Fibroblast of upper back skin (primary cell): Measurements from ENCODE around the gene CARHSP1.
"Not testable (repeated sequence)": the region's sequence is repeated elsewhere in the genome, so short reads cannot be mapped to it uniquely, and the experiment has no call there.

ENCODE experiments used
- DNase-seq: peaks from one replicate; pipeline ENCODE4 v3.0.0-alpha.2; 2013

CARHSP1 gene

DNA sequence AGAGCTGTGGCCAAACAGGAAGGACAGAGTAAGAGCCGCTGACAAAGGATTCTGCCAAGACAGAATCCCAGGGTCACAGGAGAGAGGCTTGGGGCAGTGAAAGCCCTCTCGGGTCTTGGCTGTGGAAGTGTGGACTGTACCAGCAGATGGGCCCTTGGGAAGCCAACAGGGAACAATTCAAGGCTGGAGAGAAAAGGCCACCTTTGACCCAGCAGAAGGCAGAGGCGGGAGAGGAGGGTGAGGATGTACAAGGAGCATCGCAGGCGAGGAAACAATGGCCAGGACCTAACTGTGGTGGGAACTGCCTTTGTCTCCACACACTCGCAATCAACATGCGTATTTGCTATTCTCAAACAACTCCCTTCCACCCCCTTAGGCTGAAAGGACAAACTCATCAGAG is 15.7 kb downstream of the CARHSP1 start:
- no peak for DNase-seq

DNA sequence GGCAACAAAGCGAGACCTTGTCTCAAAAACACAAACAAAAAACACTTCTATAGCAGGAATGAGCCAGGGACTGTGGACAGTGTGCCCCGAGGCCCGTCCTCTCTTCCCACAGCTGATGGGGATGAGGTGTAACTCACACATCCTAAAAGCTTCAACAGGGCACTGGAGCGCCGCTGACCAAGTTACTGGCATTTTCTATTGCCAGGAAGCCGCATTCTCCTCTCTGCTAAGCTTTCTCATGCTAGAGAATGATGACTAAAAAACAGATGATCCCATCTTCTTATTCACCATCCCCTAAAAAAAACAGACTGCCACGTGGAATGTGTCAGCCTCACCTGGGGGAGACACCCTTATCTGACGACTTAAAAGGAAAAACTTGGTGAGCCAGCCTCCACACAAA is 16.3 kb downstream of the CARHSP1 start:
- DNase-seq = no peak

DNA sequence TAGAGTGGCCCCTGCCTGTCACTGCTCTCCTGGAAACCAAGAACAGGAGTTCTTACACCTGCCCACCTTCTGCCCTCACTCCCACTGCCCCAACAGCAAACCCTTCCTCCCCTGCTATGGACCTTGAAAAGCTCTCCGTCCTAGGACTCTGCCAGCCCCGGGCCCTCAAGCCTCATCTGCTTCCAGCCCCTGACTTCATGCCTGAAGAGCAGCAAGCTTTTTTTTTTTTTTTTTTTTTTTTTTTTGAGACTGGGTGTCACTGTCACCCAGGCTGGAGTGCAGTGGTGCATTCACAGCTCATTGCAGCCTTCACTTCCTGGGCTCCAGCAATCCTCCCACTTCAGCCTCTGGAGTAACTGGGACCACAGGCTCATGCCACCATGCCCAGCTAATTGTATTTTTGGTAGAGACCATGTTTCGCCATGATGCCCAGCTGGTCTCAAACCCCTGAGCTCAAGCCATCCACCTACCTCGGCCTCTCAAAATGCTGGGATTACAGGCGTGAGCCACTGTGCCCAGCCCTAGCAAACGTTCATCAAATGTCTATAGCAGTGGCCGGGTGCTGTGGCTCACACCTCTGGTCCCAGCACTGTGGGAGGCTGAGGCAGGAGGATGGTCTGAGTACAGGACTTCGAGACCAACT is 16.9 kb downstream of the CARHSP1 start:
- no peak for DNase-seq

DNA sequence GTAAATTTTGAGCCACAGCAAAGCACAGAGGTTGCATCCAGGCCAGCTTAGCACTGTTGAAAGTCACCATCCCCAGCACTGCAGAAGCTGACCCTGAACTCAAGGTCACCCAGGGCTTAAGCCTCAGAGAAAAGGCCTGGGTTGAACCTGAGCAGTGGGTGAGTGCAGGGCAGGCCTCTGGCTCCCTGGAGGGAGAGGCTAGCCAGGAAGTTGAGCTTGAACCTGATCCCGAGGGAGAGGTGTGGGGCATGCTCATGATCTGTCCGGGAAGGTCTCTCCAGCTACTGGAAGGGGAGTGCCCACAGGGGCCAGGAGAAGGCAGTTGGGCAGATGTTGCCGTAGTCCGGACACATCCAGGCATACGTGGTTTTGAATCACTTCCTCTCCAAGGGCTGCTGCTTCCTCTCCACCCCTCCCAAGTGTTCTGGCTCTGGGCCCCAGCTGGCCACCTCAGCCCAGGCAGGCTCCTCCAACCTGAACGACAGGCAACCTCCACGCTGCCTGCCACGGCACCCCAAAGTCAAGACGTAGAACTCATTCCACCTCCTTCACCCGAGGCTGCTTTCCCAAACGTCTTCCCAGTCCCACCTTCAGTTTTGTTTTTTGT is 18.4 kb downstream of the CARHSP1 start:
- DNase-seq = peak; percentile 65

DNA sequence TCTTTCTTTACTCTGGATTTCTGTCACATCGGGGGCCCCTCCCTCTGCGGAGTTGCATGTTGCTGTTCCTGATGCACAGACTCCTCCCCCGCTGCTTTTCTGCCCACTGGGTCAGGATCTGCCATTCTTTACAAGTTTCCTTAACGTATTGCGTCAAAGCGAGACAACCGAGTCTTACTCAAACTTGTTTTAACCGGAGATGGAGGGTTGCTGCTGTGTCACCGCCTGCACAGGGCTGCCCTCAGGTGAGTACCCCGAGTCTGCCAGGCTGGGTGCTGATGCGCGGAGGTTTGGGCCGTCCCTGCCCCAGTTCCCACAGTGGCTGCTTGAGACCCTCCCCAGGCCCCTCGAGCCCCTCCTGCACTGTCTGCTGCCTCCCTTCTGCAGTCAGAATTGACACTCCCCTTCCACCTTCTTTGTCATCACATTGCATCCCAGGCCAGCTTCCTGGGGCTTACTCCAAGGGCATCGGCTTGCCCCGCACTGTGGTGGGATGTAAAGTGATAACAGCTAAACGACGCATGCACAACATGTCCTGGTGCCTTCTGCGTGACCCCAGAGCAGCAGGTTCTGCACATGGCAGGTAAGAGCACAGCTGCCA is 19.3 kb downstream of the CARHSP1 start:
- DNase-seq = no peak

DNA sequence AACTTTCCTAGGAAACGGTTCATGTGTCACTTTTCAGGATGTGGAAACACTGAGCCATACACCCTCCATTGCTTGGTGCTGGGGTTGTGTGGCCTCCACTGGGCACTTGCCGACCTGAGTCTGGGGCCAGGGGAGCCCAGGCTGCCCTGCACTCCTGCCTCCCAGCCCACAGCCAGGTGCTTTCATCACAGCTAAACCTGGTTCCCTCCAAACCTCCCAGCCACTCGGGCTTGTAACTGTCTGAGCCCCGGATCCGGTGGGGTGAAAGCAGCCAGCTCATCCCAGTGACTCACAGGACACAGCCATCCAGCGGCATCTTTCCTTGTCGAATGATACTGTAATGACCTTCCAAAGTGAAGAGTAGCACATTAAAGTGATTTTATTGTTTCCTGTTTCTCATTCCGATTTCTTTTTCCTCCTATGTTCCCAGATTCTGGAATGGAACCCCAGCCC is 19.8 kb downstream of the CARHSP1 start:
- DNase-seq = peak; percentile 75

DNA sequence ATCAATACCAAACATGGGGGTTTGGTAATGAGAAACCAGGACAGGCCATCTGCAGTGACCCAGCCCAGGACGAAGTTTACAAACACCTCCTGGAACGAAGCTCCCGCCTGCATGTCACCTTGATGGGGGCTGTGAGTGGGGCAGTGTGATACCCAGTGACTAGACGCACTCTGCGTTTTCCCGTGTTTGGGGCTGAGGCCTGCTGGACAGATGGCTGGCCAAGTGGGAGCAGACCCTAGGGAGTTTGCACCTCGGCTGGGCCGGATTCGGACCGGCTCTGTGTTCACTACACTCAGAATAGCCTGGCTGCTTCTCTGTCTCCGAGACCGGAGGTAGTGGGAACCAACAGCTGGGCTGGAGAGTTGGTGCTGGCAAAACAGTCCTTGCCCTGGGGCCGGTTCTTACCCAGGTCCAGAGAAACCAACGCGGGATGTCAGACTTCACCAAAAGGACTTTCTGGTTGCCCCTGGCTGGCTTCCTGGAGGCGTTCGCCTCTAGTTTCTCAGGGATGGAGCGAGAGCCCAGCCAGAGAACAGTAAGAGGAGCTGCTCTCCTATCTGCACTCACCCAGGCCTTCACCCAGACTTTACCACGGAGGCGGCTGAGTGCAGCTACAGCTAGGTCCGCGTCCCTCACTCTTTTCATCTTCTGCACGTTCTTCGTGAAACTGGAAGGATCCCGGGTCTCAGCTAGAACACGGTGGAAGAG is 20.4 kb downstream of the CARHSP1 start:
- no peak for DNase-seq

DNA sequence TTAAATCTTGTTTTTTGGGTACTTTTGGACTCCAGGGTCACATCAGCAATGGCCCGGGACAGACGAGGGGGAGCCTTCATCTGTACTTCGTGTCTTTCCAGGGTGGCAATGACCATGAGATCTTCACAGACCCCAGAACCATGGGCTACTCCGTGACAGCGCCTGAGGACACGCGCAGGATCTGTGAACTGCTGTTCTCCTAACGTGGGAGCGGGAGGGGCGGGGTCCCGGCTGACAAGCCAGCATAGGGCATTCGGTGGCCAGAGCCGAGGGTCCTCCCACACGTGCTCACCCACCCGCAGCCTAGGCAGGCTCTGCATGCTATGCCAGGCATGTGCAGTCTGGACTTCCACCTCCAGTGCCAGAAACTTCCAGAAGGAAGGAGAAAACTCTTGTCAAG is 21.2 kb downstream of the CARHSP1 start:
- no peak for DNase-seq

DNA sequence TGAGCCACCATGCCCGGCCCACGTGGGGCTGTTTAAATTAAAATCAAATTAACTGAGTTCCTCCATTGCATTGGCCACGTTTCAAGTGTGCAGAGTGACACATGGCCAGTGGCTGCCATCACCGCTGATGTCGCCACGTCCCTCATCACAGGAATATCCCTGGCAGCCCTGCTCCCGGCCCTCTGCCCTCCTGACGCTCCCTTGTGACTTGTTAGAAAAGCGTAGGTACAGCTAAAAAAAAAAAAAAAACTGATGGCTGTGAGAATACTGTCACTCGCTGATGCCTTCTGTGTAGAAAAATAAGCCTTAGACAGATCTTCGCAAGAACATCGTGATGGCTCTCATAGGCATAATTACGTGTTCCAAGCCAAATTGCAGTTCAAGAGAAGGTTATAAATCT is 21.7 kb downstream of the CARHSP1 start:
- DNase-seq = no peak

DNA sequence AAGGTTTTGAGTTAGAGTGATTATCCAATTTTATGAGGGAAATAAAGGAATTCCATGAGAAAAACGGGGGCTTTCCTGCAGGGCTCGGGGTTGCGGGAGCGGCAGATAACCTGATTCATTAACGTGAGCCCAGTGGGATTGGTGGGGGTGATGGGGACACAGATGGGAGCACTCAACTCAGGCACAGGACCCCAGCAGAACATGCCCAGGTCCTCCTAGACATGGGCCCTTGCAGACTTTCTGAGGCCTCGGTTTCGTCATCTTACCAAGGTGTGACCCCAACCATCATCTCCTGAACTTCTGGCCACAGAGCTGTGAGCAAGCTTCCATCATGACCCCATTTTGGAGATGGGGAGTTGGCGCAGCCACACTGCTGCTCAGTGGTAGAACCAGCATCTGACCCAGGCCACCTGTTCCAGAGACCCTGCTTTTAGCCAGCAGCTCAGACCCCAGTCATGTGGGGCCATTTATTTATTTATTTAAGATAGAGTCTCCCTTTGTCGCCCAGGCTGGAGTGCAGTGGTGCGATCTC is 22.3 kb downstream of the CARHSP1 start:
- no peak for DNase-seq

DNA sequence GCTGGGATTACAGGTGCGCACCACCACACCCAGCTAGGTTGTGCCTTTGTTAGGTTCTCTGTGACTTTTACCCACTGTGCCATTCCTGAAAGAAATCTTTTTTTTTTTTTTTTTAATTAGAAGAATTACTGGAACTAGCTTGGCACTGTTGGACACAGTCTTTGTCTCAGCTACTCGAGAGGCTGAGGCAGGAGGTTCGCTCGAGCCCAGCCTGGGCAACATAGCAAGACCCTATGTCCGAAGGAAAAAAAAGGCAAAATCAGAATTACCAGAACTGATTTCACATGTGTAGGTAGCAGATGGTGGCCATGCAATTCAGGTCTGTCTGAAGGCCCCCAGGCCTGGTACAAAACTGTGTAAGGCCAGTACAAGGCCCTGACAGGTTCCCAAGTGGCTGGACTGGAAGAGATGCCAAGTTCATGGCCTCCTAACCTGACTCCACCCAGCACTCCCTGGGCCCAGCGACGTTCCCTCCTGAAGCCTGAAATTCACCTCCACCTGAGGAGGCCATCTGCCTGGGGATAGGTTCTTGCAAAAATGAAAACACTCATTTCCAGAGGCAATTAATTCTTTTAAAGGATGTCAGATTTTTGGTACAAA is 23.0 kb downstream of the CARHSP1 start:
- DNase-seq = no peak

DNA sequence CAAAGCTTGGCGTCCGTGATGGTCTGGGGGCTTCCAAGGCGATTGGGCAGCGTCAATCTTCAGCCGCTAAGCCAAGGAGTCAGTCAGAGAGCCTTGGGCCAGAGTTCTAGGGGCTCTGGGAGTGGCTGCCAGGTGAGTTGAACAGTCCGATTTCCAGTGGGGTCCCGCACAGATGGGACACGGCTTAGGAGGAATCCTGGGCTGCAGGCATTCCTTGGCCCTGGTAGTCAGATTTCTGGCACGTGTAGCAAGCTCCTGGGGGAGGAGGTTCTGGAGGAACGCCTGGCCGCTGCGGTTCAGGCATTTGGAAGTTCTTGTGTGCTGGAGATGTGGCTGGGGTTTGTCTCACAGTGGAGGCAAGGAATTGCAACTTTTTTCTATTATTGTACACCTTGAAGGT is 25.5 kb downstream of the CARHSP1 start:
- not testable (repeated sequence) for DNase-seq

DNA sequence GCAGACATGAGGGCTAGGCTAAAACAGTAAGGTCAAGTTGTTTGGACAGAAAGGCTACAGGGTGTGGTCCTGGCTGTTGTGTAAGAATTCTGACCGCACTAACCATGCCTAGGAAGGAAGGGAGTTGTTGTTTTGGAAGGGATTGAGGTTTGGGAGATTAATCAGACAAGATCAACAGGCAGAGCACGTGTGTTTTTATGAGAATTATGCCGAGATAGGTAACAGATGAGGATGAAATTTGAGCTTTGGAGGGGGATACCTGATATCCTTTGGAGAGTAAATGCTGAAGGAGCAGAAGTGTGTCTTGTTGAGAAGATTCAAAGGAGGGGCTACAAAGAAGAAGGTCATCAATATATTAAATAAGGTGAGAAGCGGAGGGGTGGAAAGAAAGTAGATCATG is 26.8 kb downstream of the CARHSP1 start:
- DNase-seq = not testable (repeated sequence)

DNA sequence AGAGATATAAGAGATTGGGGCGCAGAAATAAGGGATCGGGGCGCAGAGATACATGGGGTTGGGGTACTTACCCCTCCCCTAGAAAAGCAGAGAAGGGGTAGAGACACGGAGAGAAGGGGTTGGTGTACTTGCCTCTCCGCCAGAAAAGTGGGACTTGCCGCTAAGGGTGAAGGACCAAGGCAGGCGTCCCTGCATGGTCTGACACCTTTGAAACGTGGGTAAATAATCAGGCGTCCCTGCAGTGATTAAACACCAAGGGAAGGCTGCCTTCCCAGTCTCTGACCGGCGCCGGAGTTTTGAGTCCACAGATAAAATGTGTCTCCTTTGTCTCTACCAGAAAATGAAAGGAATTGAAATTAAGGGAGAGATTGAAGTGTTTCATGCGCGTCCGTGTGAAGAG is 31.2 kb downstream of the CARHSP1 start:
- DNase-seq = not testable (repeated sequence)

DNA sequence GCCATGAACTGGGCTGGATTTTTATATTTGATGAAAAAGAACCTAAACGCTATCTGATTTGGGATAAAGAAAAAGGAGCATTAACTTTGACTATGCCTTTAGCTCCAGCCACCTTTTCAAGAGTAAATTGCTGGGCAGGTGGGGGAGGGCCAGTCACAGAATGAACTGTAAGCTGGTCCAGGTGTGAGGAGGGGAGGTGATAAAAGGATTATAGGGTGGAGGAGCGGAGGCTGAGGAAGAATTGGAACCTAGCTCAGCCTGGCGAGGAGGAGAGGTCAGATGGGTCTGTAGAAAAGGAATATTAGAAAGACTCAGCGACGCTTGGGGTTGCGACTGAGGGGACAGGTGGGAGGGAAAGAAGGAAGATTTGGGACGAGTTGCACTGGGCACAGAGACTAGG is 32.0 kb downstream of the CARHSP1 start:
- DNase-seq = not testable (repeated sequence)

DNA sequence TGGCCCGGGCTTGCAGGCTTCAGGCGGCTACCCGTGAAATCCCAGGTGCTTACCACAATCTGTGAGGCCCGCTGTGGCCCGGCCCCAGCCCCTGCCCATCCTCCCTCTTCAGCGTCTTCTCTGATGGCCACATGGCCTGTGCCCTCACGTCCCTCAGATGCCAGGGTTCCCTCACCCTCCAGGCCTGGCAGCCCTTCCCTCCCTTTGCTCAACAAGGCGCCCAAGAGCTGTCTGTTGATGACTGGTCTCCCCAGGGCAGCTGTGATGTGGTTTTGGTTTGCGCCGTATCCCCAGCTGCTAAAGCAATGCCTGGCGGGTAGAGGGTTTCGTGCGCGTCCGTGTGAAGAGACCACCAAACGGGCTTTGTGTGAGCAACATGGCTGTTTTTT is 36.1 kb downstream of the CARHSP1 start:
- no peak for DNase-seq

DNA sequence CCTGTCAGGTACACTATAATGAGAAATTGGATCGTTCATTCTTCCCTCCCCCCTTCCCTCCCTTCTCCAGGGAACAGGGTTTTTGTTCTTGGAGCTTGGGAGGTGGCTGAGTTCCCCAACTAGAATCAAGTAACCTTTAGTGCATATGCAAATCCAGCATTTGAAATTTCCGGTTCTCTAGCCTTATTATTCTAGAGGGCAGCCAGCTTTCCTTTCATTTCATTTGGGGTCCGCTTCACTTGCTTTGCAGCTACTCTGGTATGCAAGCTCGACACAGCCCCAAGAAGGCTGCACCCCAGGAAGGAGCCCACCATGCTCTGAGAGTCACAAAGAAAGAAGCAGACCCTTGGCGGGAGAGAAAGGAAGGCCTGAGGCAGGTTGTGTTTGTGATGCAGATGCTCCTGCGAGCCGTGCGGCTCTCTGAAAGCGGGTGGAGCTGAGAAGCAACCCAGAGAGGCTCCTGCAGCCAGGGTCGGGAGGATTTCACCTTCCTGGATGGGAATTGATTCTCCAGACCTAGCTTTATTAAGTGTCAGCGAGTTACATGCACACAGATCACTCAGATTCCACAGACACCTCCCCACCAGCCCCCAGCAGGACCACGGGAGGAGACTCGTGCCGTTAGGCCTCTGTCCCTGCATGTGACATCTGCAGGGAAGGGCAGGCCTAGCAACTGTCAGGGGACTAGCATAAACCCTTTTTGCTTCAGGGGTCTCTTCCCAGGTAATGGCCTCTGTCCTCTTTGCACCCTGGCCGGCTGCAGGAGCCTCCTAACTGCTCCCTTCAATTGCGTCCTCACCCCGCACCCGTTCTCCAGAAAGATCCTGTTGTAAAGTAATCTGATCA is 36.7 kb downstream of the CARHSP1 start:
- DNase-seq = no peak

DNA sequence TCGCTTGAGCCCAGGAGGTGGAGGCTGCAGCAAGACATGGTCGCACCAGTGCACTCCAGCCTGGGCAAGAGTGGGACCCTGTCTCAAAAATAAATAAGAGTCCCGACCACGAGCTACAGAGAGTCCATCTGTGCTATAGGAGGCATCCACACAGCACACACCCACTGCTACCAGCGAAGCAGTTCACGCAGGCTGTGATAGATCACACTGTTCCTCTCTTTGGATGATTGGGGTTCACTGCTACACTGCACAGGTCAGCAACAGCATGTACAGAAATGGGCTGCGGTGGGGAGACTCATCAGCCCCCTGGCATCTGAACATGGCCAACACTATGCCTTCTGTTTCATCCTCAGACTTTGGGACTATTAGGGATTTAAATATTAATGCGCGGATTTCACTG is 37.4 kb downstream of the CARHSP1 start:
- no peak for DNase-seq

DNA sequence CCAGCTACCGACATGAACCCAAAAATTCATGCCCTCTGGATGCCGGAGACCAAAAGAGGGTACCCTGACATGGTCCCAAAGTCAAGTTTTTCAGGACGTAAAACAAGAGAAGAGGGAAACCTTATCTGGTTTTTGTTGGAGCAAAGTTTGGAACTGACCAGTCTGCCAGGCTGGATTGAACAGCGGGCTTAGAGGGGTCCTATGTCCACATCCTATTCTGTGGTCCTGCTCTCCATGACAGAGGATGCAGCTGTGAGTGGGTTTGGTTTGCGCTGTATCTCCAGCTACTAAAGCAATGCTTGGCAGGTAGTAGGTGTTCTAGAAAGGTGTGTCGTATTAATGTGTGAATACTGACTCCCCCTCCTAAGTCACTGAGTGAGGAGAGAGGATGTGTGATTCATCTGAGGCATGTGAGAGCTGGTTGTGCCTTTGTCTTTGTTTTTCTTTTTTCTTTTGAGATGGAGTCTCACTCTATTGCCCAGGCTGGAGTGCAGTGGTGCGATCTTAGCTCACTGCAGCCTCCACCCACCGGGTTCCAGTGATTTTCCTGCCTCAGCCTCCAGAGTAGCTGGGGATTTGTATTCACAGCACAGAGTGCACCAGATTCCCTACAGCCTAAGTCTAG is 40.2 kb downstream of the CARHSP1 start:
- DNase-seq = no peak

DNA sequence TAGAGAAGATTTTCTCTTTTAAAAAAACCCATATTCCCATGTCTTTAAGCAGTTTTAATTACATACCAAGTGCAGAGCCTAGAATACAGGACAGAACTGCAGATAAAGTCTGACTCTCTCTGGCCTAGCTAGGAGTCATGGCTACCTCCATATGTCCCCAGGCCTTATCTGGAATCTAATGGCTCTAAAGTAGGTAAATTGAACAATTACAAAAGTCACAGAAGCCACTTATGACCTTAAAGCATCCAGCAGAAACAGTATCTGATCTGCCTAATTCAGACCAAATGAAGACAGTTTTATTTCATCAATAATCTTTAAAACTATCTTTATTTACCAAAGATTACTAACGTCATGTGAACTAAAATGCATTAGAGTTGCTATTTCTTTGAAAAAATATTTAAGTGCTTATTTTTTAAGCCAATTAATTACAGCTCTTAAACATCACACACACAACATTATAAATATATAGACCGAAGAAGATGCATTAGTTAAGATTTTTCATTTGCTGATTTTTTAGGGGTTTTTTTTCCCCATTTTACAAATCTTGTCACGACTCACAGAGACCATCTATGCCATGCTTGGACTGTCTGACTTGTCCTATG is 42.4 kb downstream of the CARHSP1 start:
- DNase-seq = no peak

DNA sequence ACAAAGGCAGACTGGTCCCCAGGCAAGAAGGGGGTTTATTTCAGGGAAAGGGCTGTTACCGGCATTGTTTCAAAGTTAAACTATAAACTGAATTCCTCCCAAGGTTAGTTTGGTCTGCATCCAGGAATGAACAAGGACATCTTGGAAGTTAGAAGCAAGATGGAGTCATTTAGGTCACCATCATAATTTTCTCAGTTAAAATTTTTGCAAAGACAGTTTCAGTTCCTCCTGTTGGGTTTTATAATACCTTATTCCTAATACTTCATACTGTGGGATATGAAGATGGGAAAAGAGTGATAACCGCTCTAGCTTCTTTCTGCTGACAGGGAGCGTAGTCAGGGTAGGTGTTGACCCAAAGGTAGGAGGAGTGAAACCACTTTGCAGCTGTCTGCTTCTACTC is 46.4 kb downstream of the CARHSP1 start:
- no peak for DNase-seq
